GM23248 (cell line): Measurements from ENCODE around the gene DGKI. TPM values are rescaled to one million over a fixed set of nuclear protein-coding genes. Genes with fewer than 3 reads are reported as not detected.
A peak's percentile ranks its signal among the peaks of the same experiment; 100 is the strongest.

Experiments
- DNase-seq: peaks from one replicate; pipeline ENCODE4 v3.0.0-alpha.2; 2015
- H2AFZ ChIP-seq: fragments of 200-600 bp; sonication (generic); 2 replicates; pipeline ENCODE4 v1.6.1; 2016; ENCODE audit warnings: antibody characterized with exemption
- H3F3A ChIP-seq: fragments of 200-600 bp; sonication (generic); 2 replicates; pipeline ENCODE4 v1.6.1; 2016; ENCODE audit warnings: mild to moderate bottlenecking, antibody characterized with exemption, mixed run types; ENCODE audit not compliant: insufficient read depth
- H3K27ac ChIP-seq: fragments of 200-600 bp; sonication (generic); 2 replicates; pipeline ENCODE4 v1.5.1; 2016; ENCODE audit warnings: mild to moderate bottlenecking
- H3K27me3 ChIP-seq: fragments of 200-600 bp; sonication (generic); replicated peaks from 2 replicates; pipeline ENCODE4 v1.6.1; 2016; ENCODE audit warnings: mild to moderate bottlenecking; ENCODE audit not compliant: insufficient read depth
- H3K36me3 ChIP-seq: fragments of 200-600 bp; sonication (generic); 2 replicates; pipeline ENCODE4 v1.6.1; 2016; ENCODE audit warnings: low read depth, mild to moderate bottlenecking
- H3K4me1 ChIP-seq: fragments of 200-600 bp; sonication (generic); 2 replicates; pipeline ENCODE4 v1.6.1; 2016; ENCODE audit warnings: mild to moderate bottlenecking; ENCODE audit not compliant: insufficient read depth
- H3K4me2 ChIP-seq: fragments of 200-600 bp; sonication (generic); one replicate; pipeline ENCODE4 v1.6.1; 2016; ENCODE audit warnings: mild to moderate bottlenecking; ENCODE audit not compliant: unreplicated experiment
- H3K4me3 ChIP-seq: fragments of 200-600 bp; sonication (generic); 2 replicates; pipeline ENCODE4 v1.5.1; 2016; ENCODE audit warnings: mild to moderate bottlenecking
- H3K79me2 ChIP-seq: fragments of 200-600 bp; sonication (generic); 2 replicates; pipeline ENCODE4 v1.6.1; 2016; ENCODE audit warnings: mild to moderate bottlenecking; ENCODE audit not compliant: insufficient read depth
- H3K9ac ChIP-seq: fragments of 200-600 bp; sonication (generic); 2 replicates; pipeline ENCODE4 v1.6.1; 2016; ENCODE audit warnings: mild to moderate bottlenecking
- H3K9me2 ChIP-seq: fragments of 200-600 bp; sonication (generic); 2 replicates; pipeline ENCODE4 v1.6.1; 2016; ENCODE audit warnings: mixed run types, mild to moderate bottlenecking, moderate library complexity; ENCODE audit not compliant: insufficient read depth
- H3K9me3 ChIP-seq: fragments of 200-600 bp; sonication (generic); one replicate; pipeline ENCODE4 v1.6.1; 2017; ENCODE audit warnings: low read depth
- H4K20me1 ChIP-seq: fragments of 200-600 bp; sonication (generic); 2 replicates; pipeline ENCODE4 v1.6.0; 2016; ENCODE audit not compliant: insufficient read depth
- EZH2 ChIP-seq: fragments of 200-600 bp; sonication (generic); IDR thresholded peaks from 2 replicates; pipeline ENCODE4 v1.6.1; 2018; ENCODE audit warnings: antibody characterized with exemption, mild to moderate bottlenecking; ENCODE audit not compliant: insufficient read depth, poor library complexity, severe bottlenecking
- EZH2phosphoT487 ChIP-seq: fragments of 200-600 bp; sonication (generic); IDR thresholded peaks from 2 replicates; pipeline ENCODE4 v1.6.1; 2018; ENCODE audit warnings: antibody characterized with exemption, moderate library complexity, mild to moderate bottlenecking, low read depth; ENCODE audit not compliant: insufficient read depth
- WGBS, 2 experiments: methylation state at CpG; one replicate each; pipeline ENCODE4 v1.1.6; 2015 to 2017; ENCODE audit warnings: low lambda C conversion rate in 2 of 2, low coverage in 1 of 2; ENCODE audit errors: missing lambda C conversion rate in 2 of 2; 5-methylcytosine and 5-hydroxymethylcytosine counted together
- in situ Hi-C: fragments of 300-500 bp; cut with MboI; formaldehyde crosslinking; loops from 2 replicates; pipeline ENCODE4 v1.15.0; 2020
- polyA plus RNA-seq: library from polyadenylated mRNA; unstranded; fragments of >200 nt; fragmentation: Nextera tagmentation; extraction: Ambion mirVana; gene quantifications from 2 replicates; pipeline ENCODE4 v1.2.1, GENCODE V29; 2016
- total RNA-seq: library from RNA; depleted of rRNA; stranded (reverse); fragments of >200 nt; shearing (Covaris generic); gene quantifications from 2 replicates; pipeline ENCODE4 v1.2.3, GENCODE V29; 2014

The DGKI gene
- total and polyA plus RNA-seq, 2 experiments from 2014 or later, result 5.4 to 25.9 TPM

DNA sequence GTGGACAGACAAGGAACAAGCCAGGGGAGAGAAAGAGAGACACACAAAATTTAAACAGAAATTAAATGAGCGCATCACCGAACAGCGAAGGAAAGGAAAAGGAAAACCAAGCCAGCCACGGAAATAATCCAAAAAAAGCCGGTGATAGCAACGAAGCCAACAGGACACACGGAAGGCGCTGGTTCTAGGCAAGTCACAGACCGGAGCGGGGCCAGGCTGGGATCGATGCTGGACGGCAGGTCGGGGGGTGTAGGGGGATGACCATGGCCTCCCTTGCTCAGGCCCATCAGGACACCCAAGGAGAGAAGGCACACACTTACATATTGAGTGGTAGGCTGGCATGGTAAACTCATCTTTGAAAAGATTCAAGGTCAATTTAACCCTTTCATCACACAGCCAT, 300.8 kb downstream of the DGKI start:
- 89 to 93% methylated on average over 12 to 13 of the region's 13 CpGs for WGBS, 2 experiments
- no peaks in the 10 kb centered on the region for H3K79me2 ChIP-seq
- no peaks in the 10 kb centered on the region for H4K20me1 ChIP-seq
- H3K27me3 ChIP-seq, result no peaks in the 10 kb centered on the region
- peak overlapping the region; percentile 70 for H3K27ac ChIP-seq
- 0 out of 2 replicates have a peak, but pooled peaks cover 5% of the 10 kb centered on the region for H3K36me3 ChIP-seq
- H3F3A ChIP-seq, result peaks cover 16% of the 10 kb centered on the region
- no peak for DNase-seq
- H3K9me2 ChIP-seq, result no peaks in the 10 kb centered on the region
- in situ Hi-C loops, result no loop called here
- no peak overlapping the region for H3K9ac ChIP-seq
- peaks cover 15% of the 10 kb centered on the region for H3K4me1 ChIP-seq
- no peak overlapping the region for H2AFZ ChIP-seq
- H3K4me3 ChIP-seq, result no peak overlapping the region
- H3K4me2 ChIP-seq, result no peak overlapping the region
- H3K9me3 ChIP-seq, result no peaks in the 10 kb centered on the region
- no peak for TF ChIP-seq EZH2phosphoT487
- TF ChIP-seq EZH2, result no peak

GRCh38 chr7:137545059-137545716, 301.6 kb downstream of the DGKI start:
- no peak for TF ChIP-seq EZH2phosphoT487
- in situ Hi-C loops, result no loop called here
- no peaks in the 10 kb centered on the region for H3K9me2 ChIP-seq
- H3F3A ChIP-seq, result peaks cover 18% of the 10 kb centered on the region
- H3K9ac ChIP-seq, result no peak overlapping the region
- H3K79me2 ChIP-seq, result no peaks in the 10 kb centered on the region
- no peak overlapping the region for H3K4me3 ChIP-seq
- 0 out of 2 replicates have a peak, but pooled peaks cover 5% of the 10 kb centered on the region for H3K36me3 ChIP-seq
- H3K27ac ChIP-seq, result no peak overlapping the region
- H3K4me2 ChIP-seq, result no peak overlapping the region
- H3K9me3 ChIP-seq, result no peaks in the 10 kb centered on the region
- H4K20me1 ChIP-seq, result no peaks in the 10 kb centered on the region
- DNase-seq, result no peak
- no peak overlapping the region for H2AFZ ChIP-seq
- H3K4me1 ChIP-seq, result peaks cover 17% of the 10 kb centered on the region
- WGBS, 2 experiments, result 73 to 80% methylated on average over 4 of the region's 4 CpGs
- no peaks in the 10 kb centered on the region for H3K27me3 ChIP-seq

DNA sequence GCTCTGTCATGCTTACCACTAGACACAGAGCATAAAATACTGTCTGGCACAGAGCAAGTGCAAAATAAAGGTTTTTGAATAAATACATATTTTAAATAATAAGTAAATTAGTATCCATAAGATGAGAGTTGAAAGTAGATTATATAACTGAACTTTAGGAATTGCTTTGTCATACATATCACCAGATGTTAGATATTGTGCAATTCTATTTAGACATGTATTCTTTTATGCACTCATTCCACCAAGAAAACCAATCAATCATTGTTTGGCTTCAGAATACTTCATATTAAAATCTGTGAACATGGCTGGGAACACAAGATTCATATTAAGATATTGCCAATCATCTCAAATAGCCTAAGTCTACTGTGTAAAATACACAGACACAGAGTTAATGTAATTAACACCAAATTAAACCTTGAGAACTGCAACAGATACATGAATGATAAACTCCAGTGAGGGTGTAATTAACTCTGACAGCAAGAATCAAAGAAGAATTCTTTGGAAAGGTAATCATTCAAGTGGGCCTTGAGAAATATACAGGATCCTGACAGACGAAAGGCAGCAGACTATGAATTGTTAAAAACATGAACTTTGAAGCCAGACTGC, 302.2 kb downstream of the DGKI start:
- no peak overlapping the region for H3K4me2 ChIP-seq

DNA sequence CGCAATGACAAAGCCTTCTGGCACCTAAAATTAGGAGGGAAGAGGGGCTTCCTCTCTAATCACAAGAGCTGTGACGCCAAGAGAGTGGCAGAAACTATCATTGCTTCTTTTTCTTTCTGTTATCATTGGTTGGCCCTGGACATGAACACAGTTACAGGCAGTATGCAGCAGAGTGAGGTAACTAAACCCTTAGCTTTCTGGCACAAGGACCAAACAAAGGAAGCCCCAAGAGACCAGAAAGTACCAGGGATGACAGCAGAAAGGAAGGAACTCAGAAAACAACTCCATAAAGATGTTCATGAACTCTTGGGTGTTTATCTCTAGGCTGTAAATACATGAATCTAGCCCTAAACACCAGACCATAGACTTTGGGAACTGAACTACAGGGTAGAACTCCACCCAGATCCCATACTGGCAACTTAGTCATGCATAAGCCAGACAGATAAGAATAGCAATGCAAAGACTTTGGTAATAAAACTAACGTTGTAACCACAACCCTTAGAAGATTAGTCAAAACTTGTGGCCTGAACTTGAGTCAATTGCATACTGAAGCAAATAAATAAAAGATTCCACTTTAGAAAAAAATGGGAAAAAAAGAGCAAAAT, 307.6 kb downstream of the DGKI start:
- Histone ChIP-seq H3F3A (peaks cover 32% of the 10 kb centered on the region), H3K9me2 (no peaks in the 10 kb centered on the region), H3K4me3 (peak overlapping the region; percentile 20), H4K20me1 (no peaks in the 10 kb centered on the region), H3K79me2 (no peaks in the 10 kb centered on the region), H3K36me3 (no peaks in the 10 kb centered on the region), H3K9me3 (no peaks in the 10 kb centered on the region), H3K27me3 (no peaks in the 10 kb centered on the region), H3K4me2 (peak overlapping the region; percentile 62), H3K27ac (peak overlapping the region; percentile 98), H3K9ac (peak overlapping the region; percentile 69), H2AFZ (peak overlapping the region; percentile 63), H3K4me1 (peaks cover 31% of the 10 kb centered on the region)
- DNase-seq, result peak; percentile 87
- 43 to 49% methylated on average over 3 of the region's 3 CpGs for WGBS, 2 experiments
- no peak for TF ChIP-seq EZH2phosphoT487
- no peak for TF ChIP-seq EZH2
- in situ Hi-C loops, result no loop called here

More for the DNA sequence above, 302.2 kb downstream of the DGKI start:
- Histone ChIP-seq H3K27me3 (no peaks in the 10 kb centered on the region), H3K4me3 (no peak overlapping the region), H3K36me3 (0 out of 2 replicates have a peak, but pooled peaks cover 4% of the 10 kb centered on the region), H3K9me2 (no peaks in the 10 kb centered on the region), H2AFZ (no peak overlapping the region), H3K79me2 (no peaks in the 10 kb centered on the region), H3K9me3 (no peaks in the 10 kb centered on the region), H3F3A (peaks cover 24% of the 10 kb centered on the region), H3K4me1 (peaks cover 23% of the 10 kb centered on the region), H3K9ac (no peak overlapping the region), H4K20me1 (no peaks in the 10 kb centered on the region), H3K27ac (no peak overlapping the region)
- no peak for TF ChIP-seq EZH2phosphoT487
- no peak for TF ChIP-seq EZH2
- WGBS, 2 experiments, result 85 to 100% methylated on average over 1 of the region's 1 CpG
- DNase-seq, result peak; percentile 13
- in situ Hi-C loops, result no loop called here
